Bronchial epithelial cell (primary cell): Measurements from ENCODE around the gene USP40. TPM values are rescaled to one million over a fixed set of nuclear protein-coding genes. Genes with fewer than 3 reads are reported as not detected.

Experiments
- DNase-seq: peaks from one replicate; pipeline ENCODE4 v3.0.0-alpha.2; 2010; ENCODE audit warnings: low read depth
- FAIRE-seq: peaks from 2 replicates; lab custom pipeline; 2011; peaks lifted over from hg19 to GRCh38; lab: Jason Lieb, UNC
- H3K27me3 ChIP-seq: 2 replicates; pipeline ENCODE4 v1.5.1; 2011; ENCODE audit warnings: low read length; ENCODE audit not compliant: control insufficient read depth, insufficient read depth
- H3K36me3 ChIP-seq: 2 replicates; pipeline ENCODE4 v1.5.1; 2011; ENCODE audit warnings: low read length; ENCODE audit not compliant: control insufficient read depth, insufficient read depth
- H3K4me3 ChIP-seq: 2 replicates; pipeline ENCODE4 v1.5.1; 2011; ENCODE audit warnings: mild to moderate bottlenecking, low read depth, low read length, control low read depth
- total RNA-seq: library from RNA; depleted of rRNA; stranded (reverse); fragments of >200 nt; gene quantifications from 2 replicates; pipeline ENCODE4 v1.2.1, GENCODE V29; 2014
- TF ChIP-seq, protein P1 (sequence below): IDR thresholded peaks from 2 replicates; pipeline ENCODE4 v1.5.1; 2011; ENCODE audit warnings: mild to moderate bottlenecking, moderate library complexity, low read length, control low read depth, inconsistent platforms; ENCODE audit not compliant: insufficient read depth, severe bottlenecking

The USP40 gene
- total RNA-seq, 1 donor from 2014 or later: 21.1 TPM

GRCh38 chr2:233486778-233487552 lies 79.6 kb downstream of the USP40 start:
- no peak overlapping the region for H3K4me3 ChIP-seq
- FAIRE-seq: no peak
- TF ChIP-seq, protein P1, sequence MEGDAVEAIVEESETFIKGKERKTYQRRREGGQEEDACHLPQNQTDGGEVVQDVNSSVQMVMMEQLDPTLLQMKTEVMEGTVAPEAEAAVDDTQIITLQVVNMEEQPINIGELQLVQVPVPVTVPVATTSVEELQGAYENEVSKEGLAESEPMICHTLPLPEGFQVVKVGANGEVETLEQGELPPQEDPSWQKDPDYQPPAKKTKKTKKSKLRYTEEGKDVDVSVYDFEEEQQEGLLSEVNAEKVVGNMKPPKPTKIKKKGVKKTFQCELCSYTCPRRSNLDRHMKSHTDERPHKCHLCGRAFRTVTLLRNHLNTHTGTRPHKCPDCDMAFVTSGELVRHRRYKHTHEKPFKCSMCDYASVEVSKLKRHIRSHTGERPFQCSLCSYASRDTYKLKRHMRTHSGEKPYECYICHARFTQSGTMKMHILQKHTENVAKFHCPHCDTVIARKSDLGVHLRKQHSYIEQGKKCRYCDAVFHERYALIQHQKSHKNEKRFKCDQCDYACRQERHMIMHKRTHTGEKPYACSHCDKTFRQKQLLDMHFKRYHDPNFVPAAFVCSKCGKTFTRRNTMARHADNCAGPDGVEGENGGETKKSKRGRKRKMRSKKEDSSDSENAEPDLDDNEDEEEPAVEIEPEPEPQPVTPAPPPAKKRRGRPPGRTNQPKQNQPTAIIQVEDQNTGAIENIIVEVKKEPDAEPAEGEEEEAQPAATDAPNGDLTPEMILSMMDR: no peak
- no peaks in the 10 kb centered on the region for H3K27me3 ChIP-seq
- H3K36me3 ChIP-seq: no peaks in the 10 kb centered on the region
- DNase-seq: peak; percentile 93

GRCh38 chr2:233486357-233486756 lies 80.2 kb downstream of the USP40 start:
- Histone ChIP-seq H3K27me3 (no peaks in the 10 kb centered on the region), H3K36me3 (no peaks in the 10 kb centered on the region), H3K4me3 (no peak overlapping the region)
- DNase-seq (no peak), FAIRE-seq (no peak)
- TF ChIP-seq, protein P1: no peak

DNA sequence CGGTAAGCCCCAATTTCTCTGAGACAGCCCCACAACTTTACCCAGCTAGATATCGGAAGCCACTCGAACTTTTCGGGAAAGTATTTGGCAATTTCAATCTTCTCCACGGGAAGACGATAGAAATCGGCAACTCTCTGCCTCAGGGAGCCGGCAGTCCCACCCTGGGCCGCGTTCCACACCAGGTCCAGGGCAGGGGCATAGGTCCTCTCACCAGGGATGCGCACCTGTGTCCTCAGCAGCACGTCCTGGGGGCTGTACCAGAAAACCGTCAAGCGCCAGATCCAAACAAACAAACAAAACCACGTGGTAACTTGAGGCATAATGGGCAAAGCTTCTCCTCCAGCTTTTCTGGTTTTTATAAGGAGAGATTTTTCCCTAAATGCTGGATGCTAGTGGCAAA lies 80.9 kb downstream of the USP40 start:
- DNase-seq (no peak), FAIRE-seq (no peak)
- TF ChIP-seq, protein P1: no peak
- H3K36me3 ChIP-seq: no peaks in the 10 kb centered on the region
- H3K27me3 ChIP-seq: no peaks in the 10 kb centered on the region
- no peak overlapping the region for H3K4me3 ChIP-seq

DNA sequence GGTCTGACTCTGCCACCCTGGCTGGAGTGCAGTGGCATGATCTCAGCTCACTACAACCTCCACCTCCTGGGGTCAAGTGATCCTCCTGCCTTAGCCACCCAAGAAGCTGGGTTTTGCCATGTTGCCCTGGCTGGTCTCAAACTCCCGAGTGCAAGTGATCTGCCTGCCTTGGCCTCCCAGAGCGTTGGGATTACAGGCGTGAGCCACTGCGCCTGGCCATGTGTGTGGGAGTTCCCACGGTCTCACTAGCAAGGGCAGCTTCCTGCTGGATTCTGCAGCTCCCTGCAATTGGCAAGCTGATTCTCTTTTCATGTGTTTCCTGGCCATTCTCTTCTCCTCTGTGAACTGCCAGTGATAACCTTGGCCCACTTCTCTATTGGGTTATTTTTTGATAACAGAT lies 84.0 kb downstream of the USP40 start:
- TF ChIP-seq, protein P1: no peak
- Histone ChIP-seq H3K36me3 (no peaks in the 10 kb centered on the region), H3K27me3 (no peaks in the 10 kb centered on the region), H3K4me3 (no peak overlapping the region)
- DNase-seq: no peak
- no peak for FAIRE-seq

- TF ChIP-seq, protein P1: no peak
- Histone ChIP-seq H3K4me3 (peak overlapping the region; percentile 5), H3K36me3 (peaks cover 5% of the 10 kb centered on the region), H3K27me3 (no peaks in the 10 kb centered on the region)
- peak; percentile 96 for FAIRE-seq
- DNase-seq: peak; percentile 70
Observed at GRCh38 chr2:233481368-233482142, 85.0 kb downstream of the USP40 start.
